ENCODE measurements around the gene TEX51.

TEX51 gene

GRCh38 chr2:126899616-126900185 lies 1.0 kb downstream of the TEX51 start:
- no peak for ATAC-seq
- no peak for TF ChIP-seq GLIS3 (CRISPR knock-in tag; IDR thresholded peaks at IDR 0.05)
- TF ChIP-seq CREB5 (CRISPR knock-in tag; IDR thresholded peaks at IDR 0.05; ENCODE audit: low read depth), result no peak
- TF ChIP-seq TOX (CRISPR knock-in tag; IDR thresholded peaks at IDR 0.05; ENCODE audit: borderline replicate concordance), result no peak
- TF ChIP-seq OSR1 (CRISPR knock-in tag; IDR thresholded peaks at IDR 0.05), result no peak
- TF ChIP-seq PATZ1 (CRISPR knock-in tag; IDR thresholded peaks at IDR 0.05; ENCODE audit: borderline replicate concordance), result no peak
- TF ChIP-seq TCF4 (CRISPR knock-in tag; IDR thresholded peaks at IDR 0.05; ENCODE audit: borderline replicate concordance), result no peak
- TF ChIP-seq ARNTL (CRISPR knock-in tag; IDR thresholded peaks at IDR 0.05; ENCODE audit: borderline replicate concordance, low read depth), result no peak
- no peak for TF ChIP-seq ESRRG (CRISPR knock-in tag; IDR thresholded peaks at IDR 0.05)

- ATAC-seq, result no peak
- TF ChIP-seq TSHZ2 (CRISPR knock-in tag; IDR thresholded peaks at IDR 0.05) (no peak), ARNTL (CRISPR knock-in tag; IDR thresholded peaks at IDR 0.05; ENCODE audit: borderline replicate concordance, low read depth) (no peak), ZFP30 (CRISPR knock-in tag; IDR thresholded peaks at IDR 0.05) (no peak), GLIS3 (CRISPR knock-in tag; IDR thresholded peaks at IDR 0.05) (no peak), ZNF565 (CRISPR knock-in tag; conservative IDR thresholded peaks at IDR 0.05; ENCODE audit: low read depth) (no peak), ZFP3 (CRISPR knock-in tag; IDR thresholded peaks at IDR 0.05) (no peak), POU6F1 (CRISPR knock-in tag; IDR thresholded peaks at IDR 0.05; ENCODE audit: borderline replicate concordance, low read depth) (no peak), BACH2 (CRISPR knock-in tag; IDR thresholded peaks at IDR 0.05; ENCODE audit: borderline replicate concordance) (no peak), ZNF8 (CRISPR knock-in tag; IDR thresholded peaks at IDR 0.05) (no peak), TCF4 (CRISPR knock-in tag; IDR thresholded peaks at IDR 0.05; ENCODE audit: borderline replicate concordance) (no peak), ISL1 (CRISPR knock-in tag; IDR thresholded peaks at IDR 0.05) (no peak), RARB (CRISPR knock-in tag; IDR thresholded peaks at IDR 0.05) (no peak), TOX (CRISPR knock-in tag; IDR thresholded peaks at IDR 0.05; ENCODE audit: borderline replicate concordance) (no peak), SNAI2 (CRISPR knock-in tag; IDR thresholded peaks at IDR 0.05) (no peak), ZNF70 (CRISPR knock-in tag; IDR thresholded peaks at IDR 0.05) (no peak)
Observed at GRCh38 chr2:126900646-126901319, 2.1 kb downstream of the TEX51 start.

- no peak for ATAC-seq
- TF ChIP-seq POU6F1 (CRISPR knock-in tag; IDR thresholded peaks at IDR 0.05; ENCODE audit: borderline replicate concordance, low read depth), result no peak
- no peak for TF ChIP-seq ZNF8 (CRISPR knock-in tag; IDR thresholded peaks at IDR 0.05)
- no peak for TF ChIP-seq TSHZ2 (CRISPR knock-in tag; IDR thresholded peaks at IDR 0.05)
- no peak for TF ChIP-seq BACH2 (CRISPR knock-in tag; IDR thresholded peaks at IDR 0.05; ENCODE audit: borderline replicate concordance)
- no peak for TF ChIP-seq PPARA (CRISPR knock-in tag; IDR thresholded peaks at IDR 0.05; ENCODE audit: borderline replicate concordance)
- no peak for TF ChIP-seq ARNTL (CRISPR knock-in tag; IDR thresholded peaks at IDR 0.05; ENCODE audit: borderline replicate concordance, low read depth)
- TF ChIP-seq ESRRG (CRISPR knock-in tag; IDR thresholded peaks at IDR 0.05), result no peak
- TF ChIP-seq ZNF70 (CRISPR knock-in tag; IDR thresholded peaks at IDR 0.05), result no peak
- TF ChIP-seq GLIS3 (CRISPR knock-in tag; IDR thresholded peaks at IDR 0.05), result no peak
- no peak for TF ChIP-seq CSRNP3 (CRISPR knock-in tag; IDR thresholded peaks at IDR 0.05)
Observed at GRCh38 chr2:126901459-126901858, 2.8 kb downstream of the TEX51 start.

All from SK-N-SH treated with all-trans-retinoic acid at 6 μM for 48 hours (cell line).